Ovary (tissue), 3 donors: ENCODE data around the gene OSBPL6.

Experiments
- CTCF ChIP-seq, 3 donors: fragments of 450-650 bp in 2 of 3; fragments of 200-600 bp in 1 of 3; IDR thresholded peaks; one replicate each; pipeline versions ENCODE4 v1.5.1 to v1.8.0; 2016 to 2022; ENCODE audit warnings: antibody characterized with exemption in 3 of 3, mild to moderate bottlenecking in 1 of 3
- EP300 ChIP-seq: sonication (generic); formaldehyde crosslinking; IDR thresholded peaks from one replicate; pipeline ENCODE4 v1.6.1; 2017; ENCODE audit warnings: antibody characterized with exemption
- POLR2A ChIP-seq: fragments of 450-650 bp; IDR thresholded peaks from one replicate; pipeline ENCODE4 v1.6.1; 2017; ENCODE audit warnings: antibody characterized with exemption, mild to moderate bottlenecking, moderate library complexity
- donor health status: DM: no; HTN: no; CAD: no.

GRCh38 chr2:178233428-178233827, 39.1 kb downstream of the OSBPL6 start:
- TF ChIP-seq POLR2A, result no peak
- no peak for TF ChIP-seq CTCF (IDR thresholded peaks at IDR 0.05)
- TF ChIP-seq EP300, result no peak
